Heart left ventricle (tissue), 13 donors: ENCODE results near the gene MELK.

Source experiments
- CTCF ChIP-seq, 12 donors: fragments of 200-600 bp; sonication (generic) in 4 of 12; IDR thresholded peaks; one replicate each; pipeline versions ENCODE4 v1.5.0 to v1.8.0; 2018 to 2022; ENCODE audit warnings: antibody characterized with exemption in 12 of 12, mild to moderate bottlenecking in 5 of 12
- POLR2A ChIP-seq, 2 donors: fragments of 450-650 bp; IDR thresholded peaks; one replicate each; pipeline ENCODE4 v1.6.1; 2017; ENCODE audit warnings: antibody characterized with exemption in 2 of 2, mild to moderate bottlenecking in 2 of 2, moderate library complexity in 2 of 2
- donor health status: ischemic (EF 13 %, LVEDD 7.1; RV severe dilation, severe dysfunction).
- donor health status: DM: no; HTN: yes; CAD: no.
- donor health status: DM: no; HTN: no; CAD: no.
- donor health status: ischemic (EF 25% LVEDD 6.9; RV normal size, moderate dysfunction).
- donor health status: ischemic (EF 25% LVEDD 5.7; RV mildly dilated, moderate dysfunction).
- donor health status: ischemic (EF 35%, LVEDD 5.7; RV mildly dilated, moderate dysfunction).
- donor health status: nonischemic (EF 11% LVEDD 7.7; RV severe dilation, severe dysfunction).
- donor health status: DM: yes; HTN: yes; CAD: no.
- donor health status: PGD.
- donor health status: ischemic (EF 29% LVEDD 5.4; RV normal size, mild dysfunction).
- donor health status: nonischemic (EF 23%, LVEDD 6.1; RV moderate dilation, normal function).

- no peak for TF ChIP-seq CTCF (IDR thresholded peaks at IDR 0.05)
- TF ChIP-seq POLR2A (IDR thresholded peaks at IDR 0.05): no peak
Observed at GRCh38 chr9:36718612-36719011, 145.9 kb downstream of the MELK start.
